Measurements from ENCODE around the gene NGDN. TPM values are rescaled to one million over a fixed set of nuclear protein-coding genes. Genes with fewer than 3 reads are reported as not detected.

Gene NGDN
- total and polyA plus RNA-seq, 2 of the 8 experiments (the other 6 are each of a cell fraction or from before 2014, with no cell fraction given) = 39.8 to 48.8 TPM

- Histone ChIP-seq H3K4me2 (ENCODE audit: insufficient read depth in 1 of 2, low read depth in 2 of 2, low read length in 2 of 2) (no peak overlapping the region), H2BK120ac (replicated peaks; ENCODE audit: low read depth, low read length) (no peak overlapping the region), H3K14ac (ENCODE audit: insufficient read length) (no peak overlapping the region), H3K56ac (replicated peaks; ENCODE audit: insufficient read length, low read depth, low read length) (no peak overlapping the region), H4K91ac (replicated peaks; ENCODE audit: insufficient read length, low read length) (no peak overlapping the region), H2BK15ac (ENCODE audit: low read length) (no peak overlapping the region), H4K5ac (ENCODE audit: insufficient read length, low read depth, low read length) (no peak overlapping the region), H3K4me3 (ENCODE audit: extremely low read depth in 1 of 4, insufficient read depth in 2 of 4, low read depth in 3 of 4, low read length in 4 of 4) (no peak overlapping the region), H2BK20ac (ENCODE audit: low read length) (no peak overlapping the region), H2AFZ (ENCODE audit: low read length) (no peak overlapping the region), H3K27me3 (replicated peaks in 1 of 4; ENCODE audit: control insufficient read depth in 3 of 4, extremely low read depth in 1 of 4, insufficient read depth in 3 of 4, low read length in 3 of 4) (peaks cover 0 to 4% (median under 1%) of the 10 kb centered on the region in 4 experiments; a peak in 1 of 7 replicates), H2BK5ac (ENCODE audit: low read depth, low read length) (no peak overlapping the region), H3K9me3 (ENCODE audit: insufficient read depth in 2 of 2, low read depth in 1 of 2, low read length in 1 of 2) (no peaks in the 10 kb centered on the region; a peak in 1 of 4 replicates), H3K36me3 (ENCODE audit: control insufficient read depth in 2 of 4, insufficient read depth in 4 of 4, low read length in 3 of 4) (no peaks in the 10 kb centered on the region), H3K23ac (ENCODE audit: insufficient read length) (no peak overlapping the region), H3K9ac (replicated peaks in 1 of 4; ENCODE audit: extremely low read depth in 1 of 4, low read depth in 3 of 4, low read length in 3 of 4) (no peak overlapping the region), H3K4ac (replicated peaks; ENCODE audit: insufficient read length, low read depth, low read length) (no peak overlapping the region), H2AK5ac (ENCODE audit: low read depth, low read length) (no peak overlapping the region), H2BK12ac (ENCODE audit: low read depth, low read length) (no peak overlapping the region), H3K4me1 (replicated peaks in 1 of 4; ENCODE audit: control insufficient read depth in 3 of 4, insufficient read depth in 4 of 4, low read length in 3 of 4) (peaks cover 0 to 4% (median 0%) of the 10 kb centered on the region in 4 experiments; a peak in 1 of 7 replicates), H3K79me2 (ENCODE audit: control insufficient read depth in 1 of 2, insufficient read depth in 2 of 2, low read length in 2 of 2) (no peaks in the 10 kb centered on the region), H4K20me1 (replicated peaks in 1 of 2; ENCODE audit: control insufficient read depth in 1 of 2, insufficient read depth in 2 of 2, low read length in 2 of 2) (no peaks in the 10 kb centered on the region), H3K79me1 (ENCODE audit: low read depth, low read length) (peaks cover 3% of the 10 kb centered on the region), H4K8ac (ENCODE audit: extremely low read depth, insufficient read depth, low read length) (no peak overlapping the region), H3K27ac (ENCODE audit: low read depth, low read length) (no peak overlapping the region), H3K18ac (ENCODE audit: extremely low read depth, low read length) (no peak overlapping the region), H3K23me2 (ENCODE audit: low read depth, low read length) (no peaks in the 10 kb centered on the region)
- DNase-seq (ENCODE audit: low read depth in 1 of 2, low spot score in 2 of 2) (no peak), FAIRE-seq (no peak)
- ChIA-PET CTCF (ENCODE audit: partially characterized antibody) (interaction anchor here (0.6 to 1.5 kb wide), 3 partner anchors 13 to 18 kb away, joined by 3 to 4 read pairs (median 3); no protein-coding TSS in a partner anchor), POLR2A (ENCODE audit: partially characterized antibody) (no interaction called here)
- 96% methylated on average over 10 of the region's 10 CpGs; no CpG with 5 or more reads in 1 of the 2 experiments for WGBS, 2 experiments (ENCODE audit: extremely low coverage in 1 of 2, insufficient coverage in 1 of 2, insufficient read length in 1 of 2, insufficient replicate concordance in 2 of 2, low coverage in 1 of 2, low lambda C conversion rate in 2 of 2, missing lambda C conversion rate in 1 of 2)
- TF ChIP-seq E2F6 (IDR thresholded peaks at IDR 0.05) (no peak), YY1 (IDR thresholded peaks at IDR 0.05; ENCODE audit: low read depth, low read length) (no peak), POU5F1 (IDR thresholded peaks at IDR 0.05; ENCODE audit: low read depth, low read length) (no peak), SP4 (IDR thresholded peaks at IDR 0.05; ENCODE audit: low read length) (no peak), TAF7 (optimal IDR thresholded peaks at IDR 0.05; ENCODE audit: borderline replicate concordance, low read depth, low read length) (no peak), GTF2F1 (IDR thresholded peaks at IDR 0.05; ENCODE audit: borderline replicate concordance, low read depth, low read length) (no peak), BRCA1 (IDR thresholded peaks at IDR 0.05; ENCODE audit: low read depth, low read length) (no peak), EP300 (IDR thresholded peaks at IDR 0.05; ENCODE audit: borderline replicate concordance in 1 of 2, low read depth in 2 of 2, low read length in 2 of 2) (no peak), TEAD4 (IDR thresholded peaks at IDR 0.05; ENCODE audit: low read depth, low read length) (no peak), NANOG (IDR thresholded peaks at IDR 0.05; ENCODE audit: insufficient read depth, low read depth, low read length, poor library complexity, severe bottlenecking) (no peak), CTCF (IDR thresholded peaks at IDR 0.05; ENCODE audit: control extremely low read depth in 1 of 3, insufficient read depth in 1 of 3, low read depth in 1 of 3, low read length in 3 of 3) (no peak)
Measured at GRCh38 chr14:23431486-23431885, 38.0 kb upstream of the NGDN start.
